Mesothelial cell of epicardium (in vitro differentiated cells): Measurements from ENCODE around the gene SUV39H2. TPM values are rescaled to one million over a fixed set of nuclear protein-coding genes. Genes with fewer than 3 reads are reported as not detected.
"Not testable (repeated sequence)": the region's sequence is repeated elsewhere in the genome, so short reads cannot be mapped to it uniquely, and the experiment has no call there.

Experiments used
- DNase-seq, 2 experiments: peaks; one replicate each; pipeline ENCODE4 v3.0.0; 2021; ENCODE audit warnings: low spot score in 2 of 2; ENCODE audit not compliant: unreplicated experiment in 2 of 2
- H3K27ac Mint-ChIP-seq: 2 replicates; pipeline ENCODE4 v1.8.0; 2021; ENCODE audit warnings: mixed read lengths
- H3K27me3 Mint-ChIP-seq: 2 replicates; pipeline ENCODE4 v1.8.0; 2021; ENCODE audit warnings: low read depth, mixed read lengths
- H3K36me3 Mint-ChIP-seq: 2 replicates; pipeline ENCODE4 v1.8.0; 2021; ENCODE audit warnings: mixed read lengths
- H3K4me1 Mint-ChIP-seq: 2 replicates; pipeline ENCODE4 v1.8.0; 2021; ENCODE audit warnings: mixed read lengths
- H3K4me3 Mint-ChIP-seq: 2 replicates; pipeline ENCODE4 v1.8.0; 2021; ENCODE audit warnings: mild to moderate bottlenecking, moderate library complexity, mixed read lengths
- H3K9me3 Mint-ChIP-seq: 2 replicates; pipeline ENCODE4 v1.8.0; 2021; ENCODE audit warnings: mixed read lengths
- CTCF ChIP-seq: fragments of 200-600 bp; sonication (generic); IDR thresholded peaks from one replicate; pipeline ENCODE4 v1.5.0; 2021; ENCODE audit warnings: antibody characterized with exemption; ENCODE audit not compliant: unreplicated experiment
- total RNA-seq: library from RNA; stranded (reverse); gene quantifications from 3 replicates; pipeline ENCODE4 v1.2.1, GENCODE V29; 2021

SUV39H2 gene
- total RNA-seq, 1 donor from 2014 or later, result 25.8 TPM

DNA sequence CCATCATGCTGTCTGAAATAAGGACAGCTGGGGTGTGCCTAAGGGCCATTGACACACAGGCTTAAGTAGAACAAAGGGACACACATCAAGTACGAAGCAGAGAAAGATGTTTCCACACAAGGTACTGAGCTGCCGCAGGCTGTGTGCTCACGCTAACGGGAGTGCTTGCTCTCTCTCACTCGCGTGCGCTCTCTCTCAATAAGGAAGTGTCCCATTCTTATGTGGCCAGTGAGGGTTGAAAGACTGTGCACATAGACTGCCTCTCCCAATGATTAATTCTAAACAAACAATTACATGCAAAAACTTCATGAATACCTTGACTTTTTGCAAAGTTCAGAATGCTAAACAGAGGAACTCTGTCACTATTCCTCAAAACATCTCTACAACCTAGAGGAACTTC, 45.3 kb downstream of the SUV39H2 start:
- Mint-ChIP-seq H3K4me1 (no peaks in the 10 kb centered on the region), H3K4me3 (no peak overlapping the region), H3K27me3 (no peaks in the 10 kb centered on the region), H3K36me3 (peaks cover 65% of the 10 kb centered on the region), H3K27ac (no peak overlapping the region), H3K9me3 (no peaks in the 10 kb centered on the region)
- no peak for TF ChIP-seq CTCF
- DNase-seq, result no peak

DNA sequence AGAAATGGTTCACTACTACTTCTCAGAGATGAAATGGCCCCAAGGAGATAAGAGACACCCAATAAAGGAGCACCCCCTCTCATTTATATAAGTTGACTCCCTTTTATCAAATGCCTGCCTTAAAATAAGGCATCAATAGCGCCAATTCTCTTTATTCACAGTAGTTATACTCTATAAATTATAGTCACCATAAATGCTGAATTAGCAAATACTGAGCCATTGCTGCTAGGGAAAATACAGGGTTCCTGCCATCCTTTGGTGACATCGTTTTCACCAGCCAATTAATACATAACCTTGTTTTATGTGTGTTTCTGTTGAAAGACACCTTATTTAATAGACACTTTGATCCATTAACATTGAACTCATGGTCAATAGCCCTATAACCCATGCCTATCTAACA, 46.6 kb downstream of the SUV39H2 start:
- no peaks in the 10 kb centered on the region for H3K4me1 Mint-ChIP-seq
- H3K36me3 Mint-ChIP-seq, result peaks cover 52% of the 10 kb centered on the region
- no peak for DNase-seq
- no peak overlapping the region for H3K27ac Mint-ChIP-seq
- H3K27me3 Mint-ChIP-seq, result no peaks in the 10 kb centered on the region
- H3K4me3 Mint-ChIP-seq, result no peak overlapping the region
- no peak for TF ChIP-seq CTCF
- H3K9me3 Mint-ChIP-seq, result no peaks in the 10 kb centered on the region

DNA sequence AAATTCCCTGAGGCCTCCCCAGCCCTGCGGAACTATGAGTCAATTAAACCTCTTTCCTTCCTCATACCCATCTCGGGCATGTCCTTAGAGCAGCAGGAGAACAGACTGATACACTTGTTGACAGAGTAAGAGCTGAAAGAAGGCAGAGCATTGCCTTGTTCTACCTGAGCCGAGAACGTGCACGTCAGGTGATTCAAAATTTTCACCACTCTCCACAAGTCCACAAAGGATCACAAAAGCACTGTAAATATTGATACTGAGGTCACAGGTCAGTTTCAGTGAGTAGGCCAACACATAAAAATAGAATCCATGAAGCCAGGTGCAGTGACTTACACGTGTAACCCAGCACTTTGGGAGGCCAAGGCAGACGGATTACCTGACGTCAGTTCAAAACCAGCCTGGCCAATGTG, 47.4 kb downstream of the SUV39H2 start:
- H3K27ac Mint-ChIP-seq, result no peak overlapping the region
- H3K4me1 Mint-ChIP-seq, result no peaks in the 10 kb centered on the region
- no peaks in the 10 kb centered on the region for H3K27me3 Mint-ChIP-seq
- no peak for DNase-seq
- no peaks in the 10 kb centered on the region for H3K9me3 Mint-ChIP-seq
- TF ChIP-seq CTCF, result no peak
- H3K36me3 Mint-ChIP-seq, result peaks cover 49% of the 10 kb centered on the region
- H3K4me3 Mint-ChIP-seq, result no peak overlapping the region

GRCh38 chr10:14926722-14927416, 48.2 kb downstream of the SUV39H2 start:
- no peak for DNase-seq
- H3K36me3 Mint-ChIP-seq, result peaks cover 42% of the 10 kb centered on the region
- no peaks in the 10 kb centered on the region for H3K27me3 Mint-ChIP-seq
- TF ChIP-seq CTCF, result no peak
- H3K4me3 Mint-ChIP-seq, result no peak overlapping the region
- no peaks in the 10 kb centered on the region for H3K9me3 Mint-ChIP-seq
- H3K27ac Mint-ChIP-seq, result no peak overlapping the region
- no peaks in the 10 kb centered on the region for H3K4me1 Mint-ChIP-seq

DNA sequence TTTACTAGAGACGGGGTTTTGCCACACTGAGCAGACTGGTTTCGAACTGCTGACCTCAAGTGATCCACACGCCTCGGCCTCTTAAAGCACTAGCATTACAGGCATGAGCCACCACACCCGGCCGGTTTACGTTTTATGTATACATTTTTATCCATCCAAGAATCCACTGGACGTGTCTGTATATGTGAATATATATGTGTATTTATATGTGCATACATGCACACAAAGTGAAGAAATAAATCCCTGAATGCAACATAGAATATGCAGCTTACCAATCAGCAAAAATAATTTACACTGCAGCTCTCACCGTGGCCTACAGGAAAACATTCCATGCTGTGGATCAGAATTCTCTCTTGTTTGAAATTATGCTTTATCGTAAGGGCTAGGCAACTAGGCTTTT, 51.9 kb downstream of the SUV39H2 start:
- Mint-ChIP-seq H3K9me3 (no peaks in the 10 kb centered on the region), H3K27ac (no peak overlapping the region), H3K27me3 (no peaks in the 10 kb centered on the region), H3K36me3 (peaks cover 35% of the 10 kb centered on the region), H3K4me3 (no peak overlapping the region), H3K4me1 (no peaks in the 10 kb centered on the region)
- no peak for DNase-seq
- no peak for TF ChIP-seq CTCF

GRCh38 chr10:14936584-14936983, 57.9 kb downstream of the SUV39H2 start:
- DNase-seq, result no peak
- no peaks in the 10 kb centered on the region for H3K4me1 Mint-ChIP-seq
- peaks cover 33% of the 10 kb centered on the region for H3K36me3 Mint-ChIP-seq
- no peak overlapping the region for H3K27ac Mint-ChIP-seq
- H3K4me3 Mint-ChIP-seq, result no peak overlapping the region
- H3K27me3 Mint-ChIP-seq, result no peaks in the 10 kb centered on the region
- H3K9me3 Mint-ChIP-seq, result no peaks in the 10 kb centered on the region
- no peak for TF ChIP-seq CTCF

DNA sequence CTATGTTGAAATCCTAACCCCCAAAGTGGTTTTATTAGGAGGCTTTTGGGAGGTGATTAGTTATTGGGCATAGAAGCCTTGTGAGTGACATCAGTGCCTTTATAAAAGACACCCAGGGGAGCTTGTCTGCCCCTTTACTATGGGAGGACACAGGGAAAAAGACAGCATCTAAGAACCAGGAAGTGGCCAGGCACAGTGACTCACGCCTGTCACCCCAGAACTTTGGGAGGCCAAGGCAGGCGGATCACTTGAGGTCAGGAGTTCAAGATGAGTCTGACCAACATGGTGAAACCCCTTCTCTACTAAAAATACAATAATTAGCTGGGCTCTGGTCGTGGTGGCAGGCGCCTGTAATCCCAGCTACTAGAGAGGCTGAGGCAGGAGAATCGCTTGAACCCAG, 60.3 kb downstream of the SUV39H2 start:
- DNase-seq, H3K4me1 Mint-ChIP-seq, H3K27me3 Mint-ChIP-seq, H3K27ac Mint-ChIP-seq, H3K4me3 Mint-ChIP-seq, H3K9me3 Mint-ChIP-seq: not testable (repeated sequence)
- H3K36me3 Mint-ChIP-seq, result peaks cover 22% of the 10 kb centered on the region

DNA sequence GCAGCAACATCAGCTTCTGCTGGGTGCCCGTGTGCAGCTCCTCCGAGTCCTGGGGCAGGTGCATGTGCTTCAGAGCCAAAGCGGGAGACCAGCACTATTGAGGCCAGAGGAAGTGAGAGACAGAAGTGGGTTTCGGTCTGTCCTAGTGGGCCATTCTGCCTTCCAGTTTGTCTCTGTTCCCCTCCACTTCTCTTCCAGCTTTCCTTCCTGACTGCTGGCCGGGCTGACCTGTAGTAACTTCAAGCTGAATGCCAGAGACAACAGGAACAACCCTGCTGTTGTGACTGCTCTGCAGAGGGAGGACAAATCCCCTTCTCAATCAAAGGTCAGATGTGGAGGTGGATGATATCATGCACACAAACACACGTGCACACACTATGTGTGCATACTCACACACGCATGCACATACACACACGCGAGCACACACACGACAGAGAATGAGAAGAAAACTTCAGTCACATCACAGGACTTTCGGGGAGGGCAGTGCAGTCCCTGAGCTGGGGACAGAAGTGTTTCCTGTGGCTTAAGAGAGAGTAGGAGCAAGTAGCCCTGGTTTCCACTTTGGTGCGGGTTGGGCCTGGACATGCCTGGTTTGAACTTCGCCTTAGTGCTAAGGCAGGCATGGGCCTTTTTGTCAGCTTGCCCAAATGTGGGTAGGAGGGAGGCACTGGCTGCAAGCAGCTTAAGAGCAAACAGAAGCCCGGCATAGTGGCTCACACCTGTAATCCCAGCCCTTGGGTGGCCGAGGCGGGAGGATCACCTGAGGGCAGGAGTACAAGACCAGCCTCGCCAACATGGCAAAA, 63.7 kb downstream of the SUV39H2 start:
- not testable (repeated sequence) for H3K27ac Mint-ChIP-seq, H3K9me3 Mint-ChIP-seq, DNase-seq, H3K4me1 Mint-ChIP-seq, H3K4me3 Mint-ChIP-seq, H3K27me3 Mint-ChIP-seq
- H3K36me3 Mint-ChIP-seq, result peaks cover 19% of the 10 kb centered on the region
